Stimulated activated CD8-positive, alpha-beta memory T cell treated with anti-CD3 and anti-CD28 coated beads, Interleukin-7, amount 100 ng/mL, for 48 hours (primary cell): ENCODE measurements around the gene S100G.
"Not testable (repeated sequence)": the region's sequence is repeated elsewhere in the genome, so short reads cannot be mapped to it uniquely, and the experiment has no call there.

Experiments used
- DNase-seq, 2 donors: peaks; one replicate each; pipeline ENCODE4 v3.0.0-alpha.2; 2020; ENCODE audit warnings: low read depth in 1 of 2; ENCODE audit errors: extremely low read depth in 1 of 2

Gene S100G, protein sequence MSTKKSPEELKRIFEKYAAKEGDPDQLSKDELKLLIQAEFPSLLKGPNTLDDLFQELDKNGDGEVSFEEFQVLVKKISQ

DNA sequence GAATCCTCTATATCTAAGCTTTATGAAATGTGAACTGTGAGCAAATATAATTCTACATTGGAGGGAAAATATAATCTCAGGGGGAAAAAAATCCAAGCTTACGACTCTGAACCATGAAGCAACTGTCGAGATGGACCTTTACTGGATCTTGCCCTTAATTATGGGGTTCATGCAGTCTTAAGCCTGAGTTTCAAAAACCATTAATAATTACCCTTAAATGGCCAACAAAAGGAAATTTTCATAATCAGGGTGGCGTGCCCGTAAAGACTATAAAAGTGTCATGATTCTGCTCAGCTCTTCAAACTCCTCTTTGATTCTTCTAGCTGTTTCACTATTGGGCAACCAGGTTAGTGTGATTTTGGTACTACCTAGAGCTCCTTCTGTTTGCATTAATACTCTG is at the start of gene S100G:
TSS of gene S100G (plus strand) at position 301 of the 400 bp plus-strand sequence. CDS start 849 bp downstream, outside the sequence.
- no peak for DNase-seq

- no peak for DNase-seq
These were observed 48.1 kb upstream of the S100G start for GRCh38 chrX:16601885-16602284.

DNA sequence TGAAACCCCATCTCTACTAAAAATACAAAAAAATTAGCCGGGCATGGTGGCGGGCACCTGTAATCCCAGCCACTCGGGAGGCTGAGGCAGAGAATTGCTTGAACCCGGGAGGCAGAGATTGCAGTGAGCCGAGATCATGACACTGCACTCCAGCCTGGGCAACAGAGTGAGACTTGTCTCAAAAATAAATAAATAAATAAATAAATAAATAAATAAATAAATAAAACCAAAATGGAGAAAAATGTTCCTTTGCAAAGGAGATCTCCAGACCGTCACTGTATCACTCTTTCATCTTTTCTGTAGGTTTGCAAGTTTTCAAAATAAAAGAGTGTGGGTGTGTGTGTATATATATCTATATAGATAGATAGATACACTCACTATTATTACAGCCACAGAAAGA is 46.7 kb upstream of the S100G start:
- DNase-seq = not testable (repeated sequence)

DNA sequence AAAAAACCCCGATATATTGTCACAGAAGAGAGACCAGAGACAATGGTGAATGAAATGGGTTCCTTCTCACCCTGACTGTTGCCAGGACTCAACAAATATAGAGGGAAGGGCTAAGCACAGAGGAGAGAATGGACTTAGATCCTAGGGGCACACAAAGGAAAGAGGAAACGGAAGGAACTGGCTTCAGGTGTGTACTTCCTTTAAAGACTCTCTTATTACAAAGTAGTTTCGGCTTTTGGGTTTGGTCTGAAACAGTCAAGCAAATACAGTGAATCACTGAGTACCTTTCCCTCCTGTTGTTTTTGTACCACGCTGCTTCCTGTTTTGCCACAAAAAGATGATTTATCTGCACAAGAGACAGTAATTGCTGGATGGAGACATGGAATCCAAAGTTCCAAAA is 46.1 kb upstream of the S100G start:
- no peak for DNase-seq

GRCh38 chrX:16604337-16604736 is 45.6 kb upstream of the S100G start:
- no peak for DNase-seq

GRCh38 chrX:16606142-16606720 is 43.7 kb upstream of the S100G start:
- no peak for DNase-seq

- no peak for DNase-seq
These were observed 39.8 kb upstream of the S100G start for GRCh38 chrX:16610121-16610621.

- not testable (repeated sequence) for DNase-seq
These were observed 39.3 kb upstream of the S100G start for GRCh38 chrX:16610654-16611053.

GRCh38 chrX:16612257-16612897 is 37.6 kb upstream of the S100G start:
- DNase-seq = no peak

- no peak for DNase-seq
These were observed 32.6 kb upstream of the S100G start for GRCh38 chrX:16617382-16617781.

GRCh38 chrX:16618422-16618821 is 31.5 kb upstream of the S100G start:
- no peak for DNase-seq

- DNase-seq = no peak
These were observed 30.9 kb upstream of the S100G start for GRCh38 chrX:16619024-16619423.

- not testable (repeated sequence) for DNase-seq
These were observed 21.4 kb upstream of the S100G start for GRCh38 chrX:16628511-16628910.

- DNase-seq = no peak
These were observed 20.9 kb upstream of the S100G start for GRCh38 chrX:16628946-16629595.

- DNase-seq = no peak
These were observed 20.0 kb upstream of the S100G start for GRCh38 chrX:16629909-16630308.

DNA sequence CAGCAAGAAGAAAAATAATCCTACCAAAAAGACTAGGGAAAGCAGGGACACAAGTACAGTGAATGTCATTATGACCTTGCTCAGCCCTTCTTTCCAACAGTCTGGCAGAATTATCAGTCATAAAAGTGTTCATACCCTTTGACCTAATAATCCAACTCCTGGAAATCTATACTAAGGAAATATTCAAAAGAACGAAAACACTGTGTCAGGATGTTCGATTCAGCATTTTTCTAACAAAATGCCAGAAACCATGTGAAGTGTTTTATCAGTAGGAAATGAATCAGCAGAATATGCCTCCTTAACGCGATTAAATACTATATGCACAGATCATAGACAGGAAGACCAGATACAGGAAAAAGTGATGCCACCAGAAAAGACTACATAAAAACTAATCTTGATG is 16.2 kb upstream of the S100G start:
- DNase-seq = no peak

DNA sequence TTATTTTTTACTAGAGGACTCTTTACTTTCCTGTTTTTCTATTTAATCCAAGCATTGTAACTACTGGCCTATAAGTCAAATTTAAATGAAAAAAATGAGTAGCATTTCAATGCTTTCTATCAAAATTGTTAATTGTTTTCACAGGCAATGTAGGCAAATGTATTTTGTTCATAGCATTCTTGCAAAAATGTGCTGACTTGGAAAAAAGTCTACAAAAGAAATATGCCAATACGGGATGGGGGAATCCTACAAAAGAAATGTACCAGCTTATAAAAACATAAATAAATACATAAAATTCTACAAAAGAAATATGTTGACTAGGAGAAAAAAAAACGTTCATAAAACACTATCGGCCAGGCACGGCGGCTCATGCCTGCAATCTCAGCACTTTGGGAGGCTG is 14.9 kb upstream of the S100G start:
- no peak for DNase-seq

DNA sequence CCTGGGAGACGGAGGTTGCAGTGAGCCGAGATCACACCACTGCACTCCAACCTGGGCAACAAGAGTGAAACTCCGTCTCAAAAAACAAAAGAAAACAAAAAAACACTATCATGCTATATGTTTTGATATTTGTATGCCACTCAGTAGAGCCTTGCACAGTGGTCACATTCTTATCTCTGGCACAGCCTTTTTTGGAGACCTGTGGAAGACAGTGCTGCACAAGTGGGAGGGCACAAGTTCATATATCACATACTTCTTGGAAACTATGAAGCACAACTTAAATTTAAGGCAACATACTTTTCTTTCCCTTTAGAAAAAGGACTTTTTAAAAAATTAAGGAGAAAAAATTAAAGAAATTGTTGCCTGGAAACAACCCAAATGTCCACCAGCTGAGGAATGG is 14.4 kb upstream of the S100G start:
- DNase-seq = no peak

- DNase-seq = no peak
These were observed 11.4 kb upstream of the S100G start for GRCh38 chrX:16638533-16638932.

GRCh38 chrX:16639966-16640365 is 10.0 kb upstream of the S100G start:
- no peak for DNase-seq

DNA sequence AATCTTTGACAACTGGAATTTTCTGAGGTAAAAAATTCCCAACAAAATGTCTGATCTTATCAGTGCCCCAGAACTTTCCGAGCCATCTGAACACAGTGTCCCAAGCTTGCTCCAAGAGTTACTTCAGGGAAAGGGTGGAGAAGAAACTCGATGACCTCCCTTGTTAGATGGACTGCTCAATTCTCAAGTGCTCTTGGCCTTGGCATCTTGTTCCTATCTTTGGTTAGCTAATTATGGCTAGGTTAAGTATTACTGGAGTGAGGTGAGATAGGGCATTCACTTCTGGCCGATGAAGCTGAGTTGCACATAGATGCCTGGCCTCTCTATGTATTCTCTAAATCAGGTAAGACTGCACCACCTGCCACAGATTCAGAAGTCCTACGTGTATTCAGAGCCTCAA is 9.1 kb upstream of the S100G start:
- DNase-seq = no peak

DNA sequence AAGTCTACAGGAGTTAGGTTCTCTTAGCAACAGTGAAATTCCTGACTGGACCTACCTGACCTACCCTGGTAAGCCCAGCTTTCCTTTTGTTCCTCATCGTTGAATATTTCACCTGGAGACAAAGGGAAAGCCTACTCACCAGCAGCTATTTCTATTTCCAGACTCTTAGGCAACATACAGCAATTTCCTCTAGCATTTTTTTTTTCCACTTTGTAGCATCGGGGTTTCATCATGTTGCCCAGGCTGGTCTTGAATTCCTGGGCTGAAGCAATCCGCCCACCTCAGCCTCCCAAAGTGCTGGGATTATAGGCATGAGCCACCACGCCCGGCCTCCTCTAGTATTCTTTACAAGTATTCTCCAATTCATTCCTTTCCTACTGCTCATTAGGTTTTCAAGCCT is 6.8 kb upstream of the S100G start:
- no peak for DNase-seq
